Loucy (cell line): ENCODE measurements around the gene SSH2.

ENCODE experiments used
- H2AFZ ChIP-seq: fragments of 200-600 bp; sonication (generic); 2 replicates; pipeline ENCODE4 v1.6.0; 2016; ENCODE audit warnings: antibody characterized with exemption, mild to moderate bottlenecking, low read length, moderate library complexity
- H3F3A ChIP-seq: fragments of 200-600 bp; 2 replicates; pipeline ENCODE4 v1.6.0; 2016; ENCODE audit warnings: antibody characterized with exemption, low read depth, mild to moderate bottlenecking
- H3K27me3 ChIP-seq: fragments of 200-600 bp; sonication (generic); 2 replicates; pipeline ENCODE4 v1.6.1; 2014; ENCODE audit warnings: low read length, mild to moderate bottlenecking; ENCODE audit not compliant: insufficient read depth, poor library complexity, severe bottlenecking
- H3K36me3 ChIP-seq: fragments of 200-600 bp; sonication (generic); 2 replicates; pipeline ENCODE4 v1.6.1; 2016; ENCODE audit warnings: low read length; ENCODE audit not compliant: insufficient read depth
- H3K4me1 ChIP-seq: fragments of 200-600 bp; sonication (generic); 2 replicates; pipeline ENCODE4 v1.5.1; 2014; ENCODE audit warnings: low read length, mild to moderate bottlenecking; ENCODE audit not compliant: insufficient read depth, poor library complexity, severe bottlenecking
- H3K4me2 ChIP-seq: fragments of 200-600 bp; sonication (generic); 2 replicates; pipeline ENCODE4 v1.6.0; 2014; ENCODE audit warnings: antibody characterized with exemption, low read length, low read depth, mild to moderate bottlenecking; ENCODE audit not compliant: poor library complexity, severe bottlenecking
- H3K4me3 ChIP-seq: fragments of 200-600 bp; sonication (generic); 2 replicates; pipeline ENCODE4 v1.5.1; 2014; ENCODE audit warnings: low read length, mild to moderate bottlenecking, mixed read lengths; ENCODE audit not compliant: poor library complexity, severe bottlenecking
- H3K79me2 ChIP-seq: fragments of 200-600 bp; sonication (generic); 2 replicates; pipeline ENCODE4 v1.6.1; 2014; ENCODE audit warnings: low read length; ENCODE audit not compliant: insufficient read depth
- H3K9ac ChIP-seq: fragments of 200-600 bp; sonication (generic); 2 replicates; pipeline ENCODE4 v1.6.0; 2014; ENCODE audit warnings: mild to moderate bottlenecking, low read depth, low read length, moderate library complexity; ENCODE audit not compliant: poor library complexity, severe bottlenecking
- H3K9me2 ChIP-seq: fragments of 200-600 bp; sonication (generic); replicated peaks from 2 replicates; pipeline ENCODE4 v1.6.1; 2016; ENCODE audit warnings: low read depth, low read length, mixed read lengths
- H3K9me3 ChIP-seq: fragments of 200-600 bp; sonication (generic); 2 replicates; pipeline ENCODE4 v1.6.1; 2014; ENCODE audit warnings: mild to moderate bottlenecking, antibody characterized with exemption, low read length, low read depth; ENCODE audit not compliant: insufficient read depth
- H4K20me1 ChIP-seq: fragments of 200-600 bp; sonication (generic); 2 replicates; pipeline ENCODE4 v1.6.0; 2014; ENCODE audit warnings: antibody characterized with exemption, low read length, mild to moderate bottlenecking; ENCODE audit not compliant: insufficient read depth, poor library complexity, severe bottlenecking
- EZH2phosphoT487 ChIP-seq: fragments of 200-600 bp; IDR thresholded peaks from 2 replicates; pipeline ENCODE4 v1.6.1; 2018; ENCODE audit warnings: antibody characterized with exemption, mild to moderate bottlenecking, moderate library complexity, borderline replicate concordance
- TF ChIP-seq, protein P1 (sequence below): fragments of 200-600 bp; sonication (generic); conservative IDR thresholded peaks from 2 replicates; pipeline ENCODE4 v1.5.1; 2014; ENCODE audit warnings: mild to moderate bottlenecking, antibody characterized with exemption, low read length

SSH2 gene

DNA sequence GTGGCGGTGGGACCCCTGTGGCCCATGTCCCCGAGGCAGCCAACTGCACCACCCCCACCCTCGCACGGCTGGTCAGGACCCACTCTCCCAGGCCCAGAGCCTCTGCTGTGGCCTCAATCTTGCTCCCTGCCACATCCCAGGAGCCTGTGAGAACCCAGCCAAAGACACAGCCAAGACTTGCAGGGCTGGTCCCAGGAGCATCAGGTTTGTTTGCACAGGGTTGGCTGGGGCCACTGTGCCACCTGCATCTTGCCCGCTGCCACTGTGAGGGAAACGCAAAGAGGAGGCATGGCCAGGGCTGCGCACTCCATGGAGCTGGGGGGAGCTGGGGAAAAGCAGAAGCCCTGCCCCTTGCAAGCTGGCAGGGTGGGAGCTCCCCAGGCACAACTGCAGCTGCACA, 92.5 kb downstream of the SSH2 start:
- H3F3A ChIP-seq: peaks cover 2% of the 10 kb centered on the region; the same call in 1 of the 2 replicates
- no peaks in the 10 kb centered on the region for H3K9me2 ChIP-seq
- H4K20me1 ChIP-seq: no peaks in the 10 kb centered on the region
- H3K79me2 ChIP-seq: peaks cover 30% of the 10 kb centered on the region
- no peak overlapping the region for H2AFZ ChIP-seq
- TF ChIP-seq, protein P1, sequence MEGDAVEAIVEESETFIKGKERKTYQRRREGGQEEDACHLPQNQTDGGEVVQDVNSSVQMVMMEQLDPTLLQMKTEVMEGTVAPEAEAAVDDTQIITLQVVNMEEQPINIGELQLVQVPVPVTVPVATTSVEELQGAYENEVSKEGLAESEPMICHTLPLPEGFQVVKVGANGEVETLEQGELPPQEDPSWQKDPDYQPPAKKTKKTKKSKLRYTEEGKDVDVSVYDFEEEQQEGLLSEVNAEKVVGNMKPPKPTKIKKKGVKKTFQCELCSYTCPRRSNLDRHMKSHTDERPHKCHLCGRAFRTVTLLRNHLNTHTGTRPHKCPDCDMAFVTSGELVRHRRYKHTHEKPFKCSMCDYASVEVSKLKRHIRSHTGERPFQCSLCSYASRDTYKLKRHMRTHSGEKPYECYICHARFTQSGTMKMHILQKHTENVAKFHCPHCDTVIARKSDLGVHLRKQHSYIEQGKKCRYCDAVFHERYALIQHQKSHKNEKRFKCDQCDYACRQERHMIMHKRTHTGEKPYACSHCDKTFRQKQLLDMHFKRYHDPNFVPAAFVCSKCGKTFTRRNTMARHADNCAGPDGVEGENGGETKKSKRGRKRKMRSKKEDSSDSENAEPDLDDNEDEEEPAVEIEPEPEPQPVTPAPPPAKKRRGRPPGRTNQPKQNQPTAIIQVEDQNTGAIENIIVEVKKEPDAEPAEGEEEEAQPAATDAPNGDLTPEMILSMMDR: no peak
- TF ChIP-seq EZH2phosphoT487: no peak
- H3K36me3 ChIP-seq: no peaks in the 10 kb centered on the region
- H3K9me3 ChIP-seq: no peaks in the 10 kb centered on the region
- H3K27me3 ChIP-seq: no peaks in the 10 kb centered on the region
- no peak overlapping the region for H3K4me3 ChIP-seq
- peaks cover 15% of the 10 kb centered on the region for H3K4me1 ChIP-seq
- no peak overlapping the region for H3K9ac ChIP-seq
- H3K4me2 ChIP-seq: no peak overlapping the region

GRCh38 chr17:29836643-29837042, 93.4 kb downstream of the SSH2 start:
- no peaks in the 10 kb centered on the region for H3K36me3 ChIP-seq
- peaks cover 30% of the 10 kb centered on the region for H3K79me2 ChIP-seq
- peak overlapping the region; percentile 5 for H3K4me3 ChIP-seq
- no peak for TF ChIP-seq EZH2phosphoT487
- TF ChIP-seq, protein P1: no peak
- H3K9me2 ChIP-seq: no peaks in the 10 kb centered on the region
- H3K4me1 ChIP-seq: peaks cover 15% of the 10 kb centered on the region
- peaks cover 2% of the 10 kb centered on the region; the same call in 1 of the 2 replicates for H3F3A ChIP-seq
- no peaks in the 10 kb centered on the region for H3K27me3 ChIP-seq
- no peak overlapping the region for H3K9ac ChIP-seq
- no peak overlapping the region for H2AFZ ChIP-seq
- H3K9me3 ChIP-seq: no peaks in the 10 kb centered on the region
- H3K4me2 ChIP-seq: peak overlapping the region; percentile 40
- no peaks in the 10 kb centered on the region for H4K20me1 ChIP-seq

DNA sequence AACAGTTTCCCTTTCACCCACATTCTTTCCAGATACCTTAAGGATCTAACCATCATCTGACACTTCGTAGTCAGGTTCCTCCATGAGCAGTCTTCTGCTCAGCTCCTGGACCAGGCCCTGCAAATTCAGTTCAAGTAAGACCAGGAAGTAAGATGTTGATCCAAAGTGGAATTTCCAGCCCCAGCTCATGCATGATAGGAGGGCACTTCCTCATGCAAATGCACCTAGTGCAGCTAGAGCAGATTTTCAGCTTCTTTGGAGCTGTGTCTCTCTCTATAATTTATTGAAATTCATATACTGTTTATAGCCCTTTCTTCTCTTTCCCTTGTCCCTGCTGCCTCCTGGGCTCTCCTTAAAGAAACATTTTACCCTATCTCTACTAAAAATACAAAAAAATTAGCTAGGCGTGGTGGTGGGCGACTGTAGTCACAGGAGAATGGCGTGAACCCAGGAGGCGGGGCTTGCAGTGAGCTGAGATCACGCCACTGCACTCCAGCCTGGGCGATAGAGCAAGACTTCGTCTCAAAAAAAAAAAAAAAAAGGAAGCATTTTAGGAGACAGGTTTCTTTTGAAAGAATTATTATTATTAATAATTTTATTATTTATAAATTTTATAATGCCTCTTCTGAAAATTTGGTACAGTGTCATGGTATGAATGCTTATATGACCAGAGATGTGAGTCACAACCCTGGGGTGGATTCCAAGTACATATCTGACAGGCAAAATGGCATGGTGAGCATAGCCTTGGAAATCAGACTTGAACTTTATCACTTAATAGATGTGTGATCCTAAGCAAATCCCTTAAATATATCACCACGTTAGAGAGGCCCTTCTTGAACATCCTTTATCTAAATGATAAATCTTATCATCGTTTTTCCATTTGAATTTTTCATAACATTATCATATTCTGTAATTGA, 94.3 kb downstream of the SSH2 start:
- peak overlapping the region; percentile 40 for H3K4me2 ChIP-seq
- H3K9me3 ChIP-seq: no peaks in the 10 kb centered on the region
- no peaks in the 10 kb centered on the region for H3K36me3 ChIP-seq
- H4K20me1 ChIP-seq: peaks cover 5% of the 10 kb centered on the region
- peaks cover 27% of the 10 kb centered on the region for H3K79me2 ChIP-seq
- TF ChIP-seq, protein P1: no peak
- TF ChIP-seq EZH2phosphoT487: no peak
- H3K9me2 ChIP-seq: no peaks in the 10 kb centered on the region
- no peak overlapping the region for H3K9ac ChIP-seq
- no peak overlapping the region for H2AFZ ChIP-seq
- no peak overlapping the region for H3K4me3 ChIP-seq
- H3K4me1 ChIP-seq: peaks cover 22% of the 10 kb centered on the region
- peaks cover 2% of the 10 kb centered on the region; the same call in 1 of the 2 replicates for H3F3A ChIP-seq
- no peaks in the 10 kb centered on the region for H3K27me3 ChIP-seq
